ENCODE data around the gene CACNA1I.

The CACNA1I gene

GRCh38 chr22:39571538-39571937 is 985 bp downstream of the CACNA1I start:
- Mint-ChIP-seq H3K27me3 (ENCODE audit: low read depth) (no peaks in the 10 kb centered on the region), H3K27ac (no peak overlapping the region), H3K4me3 (no peak overlapping the region), H3K36me3 (ENCODE audit: low read depth) (no peaks in the 10 kb centered on the region), H3K4me1 (ENCODE audit: low read depth) (peaks cover 12% of the 10 kb centered on the region), H3K9me3 (no peaks in the 10 kb centered on the region)

- H3K36me3 Mint-ChIP-seq (ENCODE audit: low read depth), result no peaks in the 10 kb centered on the region
- no peak overlapping the region for H3K27ac Mint-ChIP-seq
- no peaks in the 10 kb centered on the region for H3K9me3 Mint-ChIP-seq
- H3K4me1 Mint-ChIP-seq (ENCODE audit: low read depth), result no peaks in the 10 kb centered on the region
- no peak overlapping the region for H3K4me3 Mint-ChIP-seq
- H3K27me3 Mint-ChIP-seq (ENCODE audit: low read depth), result peaks cover 17% of the 10 kb centered on the region
These were observed 4.4 kb downstream of the CACNA1I start for GRCh38 chr22:39574779-39575551.

GRCh38 chr22:39575552-39575825 is 4.9 kb downstream of the CACNA1I start:
- Mint-ChIP-seq H3K9me3 (no peaks in the 10 kb centered on the region), H3K36me3 (ENCODE audit: low read depth) (no peaks in the 10 kb centered on the region), H3K4me1 (ENCODE audit: low read depth) (no peaks in the 10 kb centered on the region), H3K27ac (no peak overlapping the region), H3K4me3 (no peak overlapping the region), H3K27me3 (ENCODE audit: low read depth) (peaks cover 22% of the 10 kb centered on the region)

GRCh38 chr22:39576027-39576426 is 5.5 kb downstream of the CACNA1I start:
- H3K4me3 Mint-ChIP-seq, result no peak overlapping the region
- peaks cover 23% of the 10 kb centered on the region for H3K27me3 Mint-ChIP-seq (ENCODE audit: low read depth)
- H3K4me1 Mint-ChIP-seq (ENCODE audit: low read depth), result no peaks in the 10 kb centered on the region
- no peak overlapping the region for H3K27ac Mint-ChIP-seq
- no peaks in the 10 kb centered on the region for H3K36me3 Mint-ChIP-seq (ENCODE audit: low read depth)
- no peaks in the 10 kb centered on the region for H3K9me3 Mint-ChIP-seq

GRCh38 chr22:39577366-39577765 is 6.8 kb downstream of the CACNA1I start:
- Mint-ChIP-seq H3K9me3 (no peaks in the 10 kb centered on the region), H3K4me3 (no peak overlapping the region), H3K27ac (no peak overlapping the region), H3K27me3 (ENCODE audit: low read depth) (peaks cover 23% of the 10 kb centered on the region), H3K36me3 (ENCODE audit: low read depth) (no peaks in the 10 kb centered on the region), H3K4me1 (ENCODE audit: low read depth) (no peaks in the 10 kb centered on the region)

GRCh38 chr22:39577900-39578299 is 7.3 kb downstream of the CACNA1I start:
- Mint-ChIP-seq H3K36me3 (ENCODE audit: low read depth) (no peaks in the 10 kb centered on the region), H3K4me3 (no peak overlapping the region), H3K27me3 (ENCODE audit: low read depth) (peaks cover 24% of the 10 kb centered on the region), H3K27ac (no peak overlapping the region), H3K9me3 (no peaks in the 10 kb centered on the region), H3K4me1 (ENCODE audit: low read depth) (no peaks in the 10 kb centered on the region)

- Mint-ChIP-seq H3K27ac (no peak overlapping the region), H3K4me1 (ENCODE audit: low read depth) (no peaks in the 10 kb centered on the region), H3K9me3 (peaks cover 8% of the 10 kb centered on the region), H3K36me3 (ENCODE audit: low read depth) (peaks cover 2% of the 10 kb centered on the region), H3K4me3 (no peak overlapping the region), H3K27me3 (ENCODE audit: low read depth) (peaks cover 37% of the 10 kb centered on the region)
These were observed 9.5 kb downstream of the CACNA1I start for GRCh38 chr22:39580006-39580441.

GRCh38 chr22:39580795-39581194 is 10.2 kb downstream of the CACNA1I start:
- H3K27me3 Mint-ChIP-seq (ENCODE audit: low read depth), result peaks cover 37% of the 10 kb centered on the region
- no peak overlapping the region for H3K27ac Mint-ChIP-seq
- H3K4me1 Mint-ChIP-seq (ENCODE audit: low read depth), result no peaks in the 10 kb centered on the region
- H3K36me3 Mint-ChIP-seq (ENCODE audit: low read depth), result peaks cover 2% of the 10 kb centered on the region
- H3K4me3 Mint-ChIP-seq, result no peak overlapping the region
- H3K9me3 Mint-ChIP-seq, result peaks cover 8% of the 10 kb centered on the region

- H3K27ac Mint-ChIP-seq, result no peak overlapping the region
- H3K4me1 Mint-ChIP-seq (ENCODE audit: low read depth), result no peaks in the 10 kb centered on the region
- H3K27me3 Mint-ChIP-seq (ENCODE audit: low read depth), result peaks cover 37% of the 10 kb centered on the region
These were observed 10.8 kb downstream of the CACNA1I start for GRCh38 chr22:39581303-39581702.

GRCh38 chr22:39583066-39583667 is 12.6 kb downstream of the CACNA1I start:
- Mint-ChIP-seq H3K4me1 (ENCODE audit: low read depth) (no peaks in the 10 kb centered on the region), H3K27ac (no peak overlapping the region), H3K9me3 (peaks cover 8% of the 10 kb centered on the region), H3K4me3 (no peak overlapping the region), H3K27me3 (ENCODE audit: low read depth) (peaks cover 34% of the 10 kb centered on the region), H3K36me3 (ENCODE audit: low read depth) (peaks cover 2% of the 10 kb centered on the region)

More at GRCh38 chr22:39581303-39581702, 10.8 kb downstream of the CACNA1I start:
- H3K4me3 Mint-ChIP-seq, result no peak overlapping the region
- peaks cover 2% of the 10 kb centered on the region for H3K36me3 Mint-ChIP-seq (ENCODE audit: low read depth)
- peaks cover 8% of the 10 kb centered on the region for H3K9me3 Mint-ChIP-seq

- Mint-ChIP-seq H3K36me3 (ENCODE audit: low read depth) (no peaks in the 10 kb centered on the region), H3K27me3 (ENCODE audit: low read depth) (peaks cover 3% of the 10 kb centered on the region), H3K4me3 (no peak overlapping the region), H3K27ac (no peak overlapping the region), H3K9me3 (no peaks in the 10 kb centered on the region), H3K4me1 (ENCODE audit: low read depth) (no peaks in the 10 kb centered on the region)
These were observed 19.3 kb downstream of the CACNA1I start for GRCh38 chr22:39589875-39590274.

- H3K27me3 Mint-ChIP-seq (ENCODE audit: low read depth), result peaks cover 16% of the 10 kb centered on the region
- H3K27ac Mint-ChIP-seq, result no peak overlapping the region
- no peaks in the 10 kb centered on the region for H3K9me3 Mint-ChIP-seq
- H3K36me3 Mint-ChIP-seq (ENCODE audit: low read depth), result no peaks in the 10 kb centered on the region
- H3K4me1 Mint-ChIP-seq (ENCODE audit: low read depth), result no peaks in the 10 kb centered on the region
- H3K4me3 Mint-ChIP-seq, result no peak overlapping the region
These were observed 21.8 kb downstream of the CACNA1I start for GRCh38 chr22:39592081-39593065.

GRCh38 chr22:39593066-39593930 is 22.7 kb downstream of the CACNA1I start:
- H3K9me3 Mint-ChIP-seq, result no peaks in the 10 kb centered on the region
- no peak overlapping the region for H3K4me3 Mint-ChIP-seq
- peak overlapping the region; percentile 21 for H3K27ac Mint-ChIP-seq

GRCh38 chr22:39593931-39594285 is 23.4 kb downstream of the CACNA1I start:
- Mint-ChIP-seq H3K27me3 (ENCODE audit: low read depth) (peaks cover 28% of the 10 kb centered on the region), H3K4me3 (no peak overlapping the region), H3K27ac (no peak overlapping the region), H3K36me3 (ENCODE audit: low read depth) (no peaks in the 10 kb centered on the region), H3K4me1 (ENCODE audit: low read depth) (peaks cover 4% of the 10 kb centered on the region), H3K9me3 (no peaks in the 10 kb centered on the region)

More at GRCh38 chr22:39593066-39593930, 22.7 kb downstream of the CACNA1I start:
- Mint-ChIP-seq H3K4me1 (ENCODE audit: low read depth) (peaks cover 1% of the 10 kb centered on the region), H3K36me3 (ENCODE audit: low read depth) (no peaks in the 10 kb centered on the region), H3K27me3 (ENCODE audit: low read depth) (peaks cover 24% of the 10 kb centered on the region)
